Mucosa of gallbladder (tissue), 1 donor: ENCODE data around the gene TIMM23B. TPM values are rescaled to one million over a fixed set of nuclear protein-coding genes. Genes with fewer than 3 reads are reported as not detected.
"Not testable (repeated sequence)": the region's sequence is repeated elsewhere in the genome, so short reads cannot be mapped to it uniquely, and the experiment has no call there.

ENCODE experiments used
- DNase-seq: peaks from one replicate; pipeline ENCODE4 v3.0.0-alpha.2; 2020; ENCODE audit warnings: low spot score
- total RNA-seq: library from RNA; stranded (reverse); gene quantifications from one replicate; pipeline ENCODE4 v1.2.1, GENCODE V29; 2021
- donor health status: DM: no; HTN: no; CAD: no.

Gene TIMM23B, protein sequence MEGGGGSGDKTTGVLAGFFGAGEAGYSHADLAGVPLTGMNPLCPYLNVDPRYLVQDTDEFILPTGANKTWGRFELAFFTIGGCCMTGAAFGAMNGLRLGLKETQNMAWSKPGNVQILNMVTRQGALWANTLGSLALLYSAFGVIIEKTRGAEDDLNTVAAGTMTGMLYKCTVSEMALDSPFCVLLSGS
- total RNA-seq, result 9.6 TPM

DNA sequence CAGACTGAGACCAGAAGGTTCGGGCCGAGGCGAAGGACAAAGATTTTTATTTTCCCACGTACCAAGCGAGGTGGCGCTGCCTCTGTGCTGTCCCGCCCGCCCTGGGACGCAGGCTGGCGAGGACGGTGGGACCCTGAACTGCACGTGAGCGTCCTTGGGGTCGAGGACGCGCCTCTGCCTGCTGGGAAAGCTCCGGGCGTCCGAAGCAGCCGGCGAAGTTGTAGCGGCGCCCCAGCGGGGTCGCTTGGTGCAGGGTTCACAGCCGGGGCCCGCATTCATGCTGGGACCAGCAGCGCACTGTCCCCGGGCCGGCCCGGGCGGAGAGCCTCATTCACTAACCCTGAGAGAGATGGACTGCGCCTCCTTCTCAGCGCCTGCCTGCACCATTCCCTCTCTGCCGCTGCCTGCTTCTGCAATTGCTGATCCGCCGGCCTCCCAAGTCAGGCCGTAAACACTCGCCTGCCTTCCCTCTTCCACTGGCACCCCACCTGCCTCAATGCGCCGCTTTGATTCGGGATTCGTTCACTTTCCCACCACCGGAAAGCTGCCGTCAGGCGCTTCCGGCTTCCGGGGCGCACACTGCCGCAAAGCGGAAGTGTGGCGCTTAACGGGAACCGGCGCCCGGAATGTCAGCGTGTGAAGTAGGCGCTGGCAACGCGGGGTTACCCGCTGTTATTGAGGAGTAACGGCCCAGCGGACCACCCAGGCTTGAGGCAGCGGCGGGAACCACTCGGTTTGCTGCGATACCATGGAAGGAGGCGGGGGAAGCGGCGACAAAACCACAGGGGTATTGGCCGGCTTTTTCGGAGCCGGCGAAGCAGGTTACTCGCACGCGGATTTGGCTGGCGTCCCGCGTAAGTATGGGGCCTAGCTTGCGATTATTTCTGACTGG, at the start of gene TIMM23B, which contains the start of gene PARG:
Gene TIMM23B, plus strand, starts transcription at position 607 of the 892 bp plus-strand sequence. Its CDS starts 142 bp downstream, at position 749.
Gene PARG, minus strand, starts transcription at position 581 of the 892 bp plus-strand sequence. Its CDS starts 302 bp downstream, at position 279.
- DNase-seq, result peak; percentile 82

DNA sequence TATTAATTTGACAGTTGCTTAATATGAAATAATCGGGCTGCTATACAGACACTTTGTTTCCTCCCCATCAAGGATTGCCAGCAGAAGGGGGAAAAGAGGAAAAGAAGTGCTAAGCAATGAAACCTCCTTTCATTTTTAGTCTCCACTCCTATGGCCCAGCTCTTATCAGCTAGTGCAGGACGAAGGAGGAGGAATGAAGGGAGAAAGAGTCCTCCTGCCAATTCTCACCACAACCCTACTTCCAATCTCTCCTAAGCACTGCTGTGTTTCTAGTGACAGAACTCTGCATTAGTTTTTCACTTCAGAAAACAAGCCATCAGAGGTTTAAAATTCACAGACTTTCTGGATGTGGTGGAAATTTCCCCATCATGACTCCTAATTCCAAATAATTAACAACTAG, 41.9 kb upstream of the TIMM23B start:
- DNase-seq, result not testable (repeated sequence)

DNA sequence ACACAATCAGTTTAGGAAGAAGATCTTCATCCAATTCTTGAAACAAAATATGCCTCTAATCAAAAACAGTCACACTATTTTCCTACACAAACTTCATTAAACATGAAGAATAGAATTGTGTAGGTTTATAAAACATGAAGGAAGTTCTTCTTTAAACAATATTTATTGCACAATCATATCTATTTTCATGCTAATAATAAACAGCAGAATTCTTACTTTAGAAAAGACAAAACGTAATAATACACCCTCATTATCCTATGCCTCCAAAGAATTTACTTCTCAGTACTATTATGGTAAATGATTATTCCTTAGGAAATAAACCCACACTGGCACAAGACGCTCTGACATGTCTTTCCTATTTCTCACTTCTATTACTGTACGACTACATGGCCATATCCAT, 41.4 kb upstream of the TIMM23B start:
- DNase-seq, result not testable (repeated sequence)

DNA sequence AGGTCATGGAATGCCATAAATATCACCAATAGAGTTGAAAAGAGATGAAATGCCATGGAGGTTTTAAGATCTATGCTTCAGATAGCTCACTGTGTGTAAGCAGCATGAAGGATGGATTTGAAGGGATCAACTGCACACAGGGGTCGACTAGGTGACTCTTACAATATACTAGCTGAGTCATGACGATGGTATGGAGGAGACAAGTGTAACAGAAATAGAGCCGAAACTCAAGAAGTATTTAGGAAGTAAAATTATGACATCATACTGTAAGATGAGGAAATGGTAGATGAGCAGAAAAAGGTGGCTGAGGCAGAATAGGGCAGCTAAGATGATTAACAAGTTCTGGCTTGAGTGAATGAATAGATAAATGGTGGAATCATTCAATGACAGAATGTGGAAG, 38.0 kb upstream of the TIMM23B start:
- DNase-seq, result not testable (repeated sequence)

DNA sequence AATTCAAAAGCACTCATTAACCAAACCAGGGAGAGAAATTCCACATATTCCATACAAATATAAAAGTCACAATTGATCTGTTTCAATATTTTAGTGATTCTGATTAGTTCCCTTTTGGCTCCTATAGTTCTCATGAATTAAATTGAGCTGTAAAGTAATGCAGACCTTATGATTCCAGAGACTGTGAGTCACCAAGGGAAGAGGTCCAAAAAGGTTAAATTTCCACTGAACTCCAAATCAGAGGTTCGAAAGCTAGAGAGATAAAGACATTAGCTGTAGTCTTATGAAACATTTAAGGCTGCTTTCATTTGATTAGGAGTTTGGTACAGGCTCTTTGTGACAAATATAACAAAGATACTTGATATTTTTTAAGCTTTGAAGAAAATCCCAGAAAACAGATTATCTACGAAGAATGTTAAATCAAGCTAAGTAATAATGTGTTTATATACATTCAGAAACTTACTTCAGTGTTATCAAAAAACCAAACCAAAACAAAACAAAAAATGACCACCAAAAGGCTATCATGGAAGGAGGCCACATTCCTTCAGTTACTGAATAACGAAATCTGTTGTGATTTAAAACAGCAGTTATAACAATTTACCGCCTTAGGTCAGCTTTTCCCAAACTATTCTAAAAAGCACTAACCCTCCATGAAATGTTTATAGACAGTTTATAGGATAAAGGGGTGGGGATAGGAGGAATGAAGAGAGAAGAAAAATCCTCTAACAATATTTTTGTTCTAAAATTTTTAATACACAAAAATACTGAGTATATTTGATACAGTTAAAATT, 33.4 kb upstream of the TIMM23B start:
- not testable (repeated sequence) for DNase-seq

DNA sequence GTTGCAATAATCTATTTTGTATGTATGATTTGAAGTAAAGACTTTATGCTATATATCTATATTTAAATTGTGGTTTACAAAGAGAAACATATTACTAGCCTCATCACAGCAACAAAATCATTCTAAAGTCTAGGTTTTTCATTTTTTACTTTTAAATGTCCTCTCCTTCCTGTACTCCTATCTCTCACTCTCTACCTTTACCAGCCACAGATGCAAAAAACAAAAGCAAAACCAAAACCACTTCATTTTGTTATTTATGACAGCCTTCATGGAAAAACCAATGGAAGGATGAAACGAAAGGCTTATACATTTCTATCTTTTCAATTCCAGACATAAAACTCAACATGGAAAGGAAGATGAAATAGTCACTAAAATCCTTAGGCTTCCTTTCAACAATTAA, 31.6 kb upstream of the TIMM23B start:
- DNase-seq, result not testable (repeated sequence)

DNA sequence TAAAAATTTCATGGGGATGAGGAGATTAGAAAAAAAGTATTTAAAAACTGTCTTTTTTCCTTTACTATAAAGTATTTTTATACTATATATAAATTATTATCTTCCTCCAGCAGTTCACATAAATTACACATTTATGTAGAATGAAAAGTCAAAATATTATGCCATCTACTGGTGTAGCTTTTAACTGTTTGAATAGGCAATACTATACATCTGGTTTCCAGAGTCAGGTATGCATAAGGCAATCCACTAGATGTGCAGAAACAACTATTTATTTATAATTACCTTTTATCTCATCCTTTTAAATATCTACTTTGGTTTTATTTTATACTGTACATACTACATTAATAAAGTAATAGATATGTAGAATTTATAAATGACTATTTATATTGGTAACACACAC, 25.4 kb upstream of the TIMM23B start:
- not testable (repeated sequence) for DNase-seq

DNA sequence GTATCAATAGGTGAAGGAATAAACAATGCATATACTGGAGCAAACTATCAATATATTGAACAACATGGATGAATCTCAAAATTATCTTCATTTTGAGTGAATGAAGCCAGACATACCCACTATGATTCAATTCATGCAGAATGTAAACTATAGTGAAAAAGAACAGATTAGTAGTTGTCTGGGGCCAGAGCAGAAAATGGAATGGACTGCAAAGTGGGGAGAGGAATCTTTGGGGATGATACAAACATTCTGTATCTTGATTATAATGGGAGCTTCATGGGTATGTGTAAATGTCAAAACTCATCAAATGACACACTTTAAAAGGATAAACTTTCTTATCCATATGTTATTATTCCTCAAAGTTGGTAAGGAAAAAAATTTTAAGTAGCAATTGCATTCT, 23.9 kb upstream of the TIMM23B start:
- DNase-seq, result not testable (repeated sequence)

DNA sequence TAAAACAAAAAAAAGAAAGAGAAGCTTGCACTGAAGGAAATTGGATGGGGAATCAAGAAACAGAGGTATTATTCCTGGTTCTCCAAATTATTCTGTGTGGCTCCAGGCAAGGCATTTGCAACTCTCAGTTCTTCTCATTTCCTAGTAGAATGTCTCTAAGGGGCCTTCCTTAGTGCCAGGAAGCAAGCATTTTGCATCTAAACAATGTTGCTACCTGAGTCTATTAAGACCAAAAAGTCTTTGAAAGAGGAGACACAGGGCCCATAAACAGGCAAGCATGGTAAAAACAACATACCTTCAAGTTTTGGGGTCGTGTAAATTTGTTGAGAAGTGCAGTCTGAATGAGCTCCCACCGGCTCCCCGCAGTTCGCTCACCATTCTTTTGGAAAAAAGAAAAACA, 19.8 kb upstream of the TIMM23B start:
- DNase-seq, result not testable (repeated sequence)

DNA sequence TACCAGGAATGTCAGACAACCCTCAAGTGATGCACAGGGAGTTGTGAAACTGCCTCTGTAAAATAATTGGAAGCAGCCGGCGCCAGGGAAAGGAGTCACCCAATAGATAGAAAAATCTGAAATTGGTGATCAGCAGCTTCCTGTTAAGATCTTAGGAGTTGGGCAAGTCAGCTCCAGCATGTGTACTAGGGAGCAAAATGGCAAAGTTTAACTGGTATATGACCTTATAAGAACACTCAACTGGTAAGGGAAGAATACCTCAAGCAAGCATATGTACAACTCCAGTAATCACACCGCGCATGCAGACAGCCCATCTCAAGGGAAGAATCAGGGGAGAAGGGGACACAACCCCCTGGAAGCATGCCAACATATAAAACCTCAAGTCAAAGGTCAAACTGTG, 18.3 kb upstream of the TIMM23B start:
- not testable (repeated sequence) for DNase-seq

DNA sequence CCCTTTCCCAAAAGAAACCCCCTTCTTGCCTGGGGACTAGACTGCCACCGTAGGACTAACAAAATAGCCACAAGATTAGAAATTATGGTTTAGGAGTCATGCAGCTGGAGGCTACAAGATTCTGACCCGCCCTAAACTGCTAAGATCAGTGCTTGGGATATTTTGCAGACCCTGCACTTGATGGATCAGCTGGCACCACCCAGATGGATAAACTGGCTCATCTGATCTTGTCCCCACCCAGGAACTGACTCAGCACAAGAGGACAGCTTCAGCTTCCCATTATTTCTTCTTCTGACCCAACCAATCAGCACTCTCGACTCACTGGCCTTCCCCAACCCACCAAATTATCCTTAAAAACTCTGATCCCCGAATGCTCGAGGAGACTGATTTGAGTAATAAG, 10.6 kb upstream of the TIMM23B start:
- DNase-seq, result not testable (repeated sequence)

DNA sequence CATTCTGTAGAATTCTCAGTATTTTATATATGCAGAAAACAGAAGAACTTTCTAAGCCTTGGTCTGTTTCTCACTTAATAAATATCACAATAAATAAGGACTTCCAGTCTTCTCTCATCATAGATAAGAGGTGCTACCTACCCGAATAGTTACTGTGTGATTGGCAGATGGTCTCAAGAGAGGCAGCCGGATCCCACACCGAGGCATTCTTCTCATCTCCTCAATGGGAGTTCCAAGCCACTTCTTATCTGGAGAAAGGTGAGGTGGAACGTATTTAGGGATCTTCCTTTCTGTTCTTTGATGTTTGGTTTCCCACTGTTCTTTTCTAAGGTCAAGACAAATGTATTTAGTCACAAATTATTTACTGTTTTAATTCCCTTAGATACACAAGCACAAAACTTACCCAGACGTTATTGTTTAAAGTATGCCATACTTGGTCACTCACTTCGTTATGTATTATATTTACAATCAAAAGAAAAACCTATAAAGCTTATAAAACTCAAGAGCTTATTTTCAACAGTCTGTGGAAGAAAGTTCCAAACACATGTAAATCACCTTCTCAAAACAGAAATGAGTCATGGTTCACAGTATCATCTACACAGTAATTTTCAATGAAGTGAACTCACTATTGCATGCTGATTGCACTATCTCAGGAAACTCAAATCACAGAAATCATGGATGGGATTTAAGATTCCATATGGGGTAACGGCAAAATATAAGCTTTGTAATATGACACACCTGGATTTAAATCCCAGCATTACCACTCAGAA, 9.7 kb upstream of the TIMM23B start:
- not testable (repeated sequence) for DNase-seq

DNA sequence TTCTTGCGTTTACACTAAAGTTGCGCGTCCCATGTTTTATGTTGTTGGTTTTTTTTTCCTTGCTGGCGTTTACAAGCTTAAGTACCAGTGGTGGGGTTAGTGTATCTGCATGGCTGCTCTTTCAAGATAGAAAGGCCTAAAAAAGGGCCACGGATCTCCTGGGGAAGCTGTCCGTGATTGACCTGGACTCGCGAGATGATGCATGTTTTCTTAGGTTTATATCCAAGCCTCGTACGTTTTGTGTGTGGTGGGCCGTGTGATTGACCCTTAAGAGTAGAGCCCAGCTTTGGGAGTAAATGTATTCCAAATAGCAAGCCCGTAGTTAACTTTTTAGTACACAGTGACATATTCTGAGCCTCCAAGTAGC, 469 bp downstream of the TIMM23B start:
- not testable (repeated sequence) for DNase-seq

DNA sequence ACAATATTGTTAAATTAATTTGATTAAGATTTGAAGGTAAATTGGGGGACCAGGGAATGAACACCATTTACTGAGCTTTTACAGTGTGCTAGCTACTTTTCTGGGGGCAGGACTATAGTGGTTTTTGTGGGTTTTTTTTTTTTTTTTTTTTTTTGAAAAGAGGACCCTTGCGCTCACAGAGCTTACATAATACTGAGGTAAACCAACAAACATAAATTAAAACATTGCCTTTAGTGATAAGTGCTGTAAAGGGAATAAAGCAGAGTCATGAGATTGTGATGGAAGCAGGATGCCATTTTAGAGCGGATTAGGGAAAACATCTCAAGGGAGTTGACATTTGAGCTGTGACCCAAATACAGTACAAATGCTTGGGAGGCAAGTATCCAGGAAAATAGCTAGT, 1.8 kb downstream of the TIMM23B start:
- DNase-seq, result not testable (repeated sequence)

DNA sequence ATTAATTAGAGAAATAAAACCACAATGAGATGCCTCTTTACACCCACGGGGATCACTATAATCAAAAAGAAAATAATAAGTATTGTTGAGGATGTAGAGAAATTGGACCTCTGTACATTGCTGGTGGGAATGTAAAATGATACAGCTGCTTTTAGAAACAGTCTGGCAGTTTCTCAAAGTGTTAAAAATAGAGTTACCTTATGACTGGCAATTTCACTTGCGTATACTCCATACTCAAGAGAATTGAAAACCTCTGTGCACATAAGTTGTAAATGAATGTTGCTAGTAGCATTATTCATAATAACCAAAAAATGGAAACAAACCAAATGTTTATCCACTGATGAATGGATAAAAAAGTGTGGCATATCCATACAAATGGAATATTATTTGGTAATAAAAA, 6.3 kb downstream of the TIMM23B start:
- DNase-seq, result not testable (repeated sequence)

DNA sequence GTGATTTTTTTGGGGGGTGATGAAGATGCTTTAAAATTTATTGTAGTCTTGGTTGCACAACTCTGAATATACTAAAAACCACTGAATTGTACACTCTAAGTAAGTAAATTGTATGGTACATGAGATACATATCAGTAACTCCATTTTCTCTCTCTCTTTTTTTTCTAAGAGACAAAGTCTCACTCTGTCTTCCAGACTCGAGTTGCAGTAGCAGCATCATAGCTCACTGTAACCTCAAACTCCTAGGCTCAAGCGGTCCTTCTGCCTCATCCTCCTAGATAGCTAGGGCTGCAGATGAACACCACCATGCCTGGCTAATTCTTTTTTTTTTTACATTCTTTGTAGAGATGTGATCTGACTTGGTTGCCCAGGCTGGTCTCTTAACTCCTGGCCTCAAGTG, 6.9 kb downstream of the TIMM23B start:
- not testable (repeated sequence) for DNase-seq

DNA sequence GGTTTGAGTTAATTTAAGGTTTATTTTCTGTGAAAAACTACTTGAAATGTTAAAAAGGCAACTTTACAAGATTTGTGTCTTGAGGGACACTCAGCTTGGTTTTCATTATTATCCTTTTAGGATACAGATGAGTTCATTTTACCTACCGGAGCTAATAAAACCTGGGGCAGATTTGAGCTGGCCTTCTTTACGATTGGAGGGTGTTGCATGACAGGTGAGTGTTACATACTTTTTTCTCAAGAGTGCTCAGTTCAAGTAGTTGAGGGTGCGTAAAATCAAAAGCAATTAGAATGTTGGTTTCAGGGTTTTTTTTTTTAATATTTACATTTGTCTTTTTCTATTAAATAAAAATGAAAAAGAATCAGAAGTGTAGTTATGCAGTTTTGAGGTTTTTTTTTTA, 10.2 kb downstream of the TIMM23B start:
- not testable (repeated sequence) for DNase-seq

DNA sequence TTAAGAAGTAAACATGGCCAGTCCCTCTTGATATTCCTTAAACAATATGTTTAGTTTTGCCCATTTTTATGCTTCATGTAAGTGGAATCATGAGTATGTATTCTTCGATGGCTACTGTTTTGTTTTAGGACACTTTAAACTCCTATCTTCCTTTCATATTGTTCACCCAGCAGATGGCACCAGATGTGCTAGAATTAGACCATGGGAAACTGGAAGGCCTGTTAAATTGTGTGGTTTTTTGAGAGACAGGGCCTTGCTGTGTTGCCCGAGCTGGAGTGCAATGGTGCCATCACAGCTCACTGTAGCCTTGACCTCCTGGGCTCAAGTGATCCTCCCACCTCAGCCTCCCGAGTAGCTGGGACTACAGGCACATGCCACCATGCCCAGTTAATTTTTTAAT, 11.3 kb downstream of the TIMM23B start:
- not testable (repeated sequence) for DNase-seq

DNA sequence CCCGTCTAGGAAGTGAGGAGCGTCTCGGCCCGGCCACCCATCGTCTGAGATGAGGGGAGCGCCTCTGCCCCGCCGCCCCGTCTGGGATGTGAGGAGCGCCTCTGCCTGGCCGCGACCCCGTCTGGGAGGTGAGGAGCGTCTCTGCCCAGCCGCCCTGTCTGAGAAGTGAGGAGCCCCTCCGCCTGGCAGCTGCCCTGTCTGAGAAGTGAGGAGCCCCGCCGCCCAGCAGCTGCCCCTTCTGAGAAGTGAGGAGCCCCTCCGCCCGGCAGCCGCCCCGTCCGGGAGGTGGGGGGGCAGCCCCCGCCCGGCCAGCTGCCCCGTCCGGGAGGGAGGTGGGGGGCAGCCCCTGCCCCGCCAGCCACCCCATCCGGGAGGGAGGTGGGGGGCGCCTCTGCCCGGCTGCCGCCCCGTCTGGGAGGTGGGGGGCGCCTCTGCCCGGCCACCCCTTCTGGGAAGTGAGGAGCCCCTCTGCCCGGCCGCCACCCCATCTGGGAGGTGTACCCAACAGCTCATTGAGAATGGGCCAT, 28.5 kb downstream of the TIMM23B start:
- DNase-seq, result not testable (repeated sequence)

DNA sequence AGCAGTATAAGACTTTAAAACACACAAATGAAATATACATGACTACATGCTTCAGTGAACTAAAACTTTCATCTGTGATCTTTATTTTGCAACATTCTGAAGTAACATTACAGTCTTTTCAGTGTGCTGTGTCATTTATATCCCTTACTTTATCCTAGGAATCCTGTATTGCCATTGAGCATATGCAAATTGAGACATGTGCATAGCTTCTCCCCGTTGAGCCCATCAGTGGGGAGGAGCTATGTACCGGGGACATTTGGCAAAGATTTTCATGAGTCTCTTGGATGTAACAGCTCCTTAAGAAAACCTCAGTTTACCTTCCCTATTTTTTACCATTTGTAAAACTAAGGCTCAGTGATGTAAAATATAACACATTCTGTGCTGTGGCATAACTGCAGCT, 29.6 kb downstream of the TIMM23B start:
- DNase-seq, result not testable (repeated sequence)

DNA sequence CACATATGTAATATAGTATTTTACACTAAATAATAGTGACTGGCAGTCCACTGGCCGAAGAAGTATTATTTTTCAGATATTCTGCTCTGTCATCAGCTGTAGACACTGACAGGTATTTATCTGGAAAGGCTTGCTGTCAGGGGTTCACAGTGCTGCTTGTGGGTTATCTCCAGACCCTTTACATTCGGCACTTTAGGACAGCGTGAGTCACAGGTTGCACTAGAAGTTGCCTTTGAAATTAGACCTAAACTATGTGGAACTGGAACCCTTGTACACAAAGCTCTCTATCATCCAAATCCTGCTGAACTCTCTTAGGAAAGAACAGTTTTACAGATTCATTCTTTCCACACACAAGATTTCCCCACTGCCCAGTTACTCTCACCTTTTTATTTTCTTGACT, 30.2 kb downstream of the TIMM23B start:
- DNase-seq, result not testable (repeated sequence)
